DOHH2 (cell line): ENCODE measurements around the gene E2F6.

Experiments
- EZH2phosphoT487 ChIP-seq: fragments of 200-600 bp; sonication (generic); IDR thresholded peaks from 2 replicates; pipeline ENCODE4 v1.6.1; 2017; ENCODE audit warnings: borderline replicate concordance, mild to moderate bottlenecking, antibody characterized with exemption, low read length, moderate library complexity, mixed read lengths
- TF ChIP-seq, protein P1 (sequence below): fragments of 200-600 bp; sonication (generic); IDR thresholded peaks from one replicate; pipeline ENCODE4 v1.5.1; 2014; ENCODE audit warnings: antibody characterized with exemption, mild to moderate bottlenecking, low read depth, low read length; ENCODE audit not compliant: poor library complexity, severe bottlenecking

DNA sequence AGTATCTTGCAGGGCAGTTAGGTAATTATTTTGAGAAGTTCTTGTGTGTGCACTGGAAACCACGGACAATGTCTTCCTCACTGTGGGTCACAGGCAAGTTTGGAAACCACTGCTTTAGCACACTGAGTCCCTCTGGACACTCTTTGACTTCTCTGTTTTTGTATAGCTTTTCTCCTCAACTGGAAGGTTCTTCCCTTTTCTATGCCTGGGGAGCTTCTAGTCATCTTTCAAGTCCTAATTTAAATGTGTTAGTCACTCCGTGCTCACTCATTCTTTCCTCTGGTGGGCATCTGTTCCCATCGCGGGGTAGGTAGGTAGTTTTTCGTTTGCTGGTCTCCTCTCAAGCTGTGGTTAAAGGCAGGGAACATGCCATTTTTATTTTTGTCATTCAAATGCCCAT lies 32.1 kb downstream of the E2F6 start:
- TF ChIP-seq, protein P1, sequence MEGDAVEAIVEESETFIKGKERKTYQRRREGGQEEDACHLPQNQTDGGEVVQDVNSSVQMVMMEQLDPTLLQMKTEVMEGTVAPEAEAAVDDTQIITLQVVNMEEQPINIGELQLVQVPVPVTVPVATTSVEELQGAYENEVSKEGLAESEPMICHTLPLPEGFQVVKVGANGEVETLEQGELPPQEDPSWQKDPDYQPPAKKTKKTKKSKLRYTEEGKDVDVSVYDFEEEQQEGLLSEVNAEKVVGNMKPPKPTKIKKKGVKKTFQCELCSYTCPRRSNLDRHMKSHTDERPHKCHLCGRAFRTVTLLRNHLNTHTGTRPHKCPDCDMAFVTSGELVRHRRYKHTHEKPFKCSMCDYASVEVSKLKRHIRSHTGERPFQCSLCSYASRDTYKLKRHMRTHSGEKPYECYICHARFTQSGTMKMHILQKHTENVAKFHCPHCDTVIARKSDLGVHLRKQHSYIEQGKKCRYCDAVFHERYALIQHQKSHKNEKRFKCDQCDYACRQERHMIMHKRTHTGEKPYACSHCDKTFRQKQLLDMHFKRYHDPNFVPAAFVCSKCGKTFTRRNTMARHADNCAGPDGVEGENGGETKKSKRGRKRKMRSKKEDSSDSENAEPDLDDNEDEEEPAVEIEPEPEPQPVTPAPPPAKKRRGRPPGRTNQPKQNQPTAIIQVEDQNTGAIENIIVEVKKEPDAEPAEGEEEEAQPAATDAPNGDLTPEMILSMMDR, result no peak
- TF ChIP-seq EZH2phosphoT487, result no peak
